GM19438 (cell line): Measurements from ENCODE around the gene SHISA6.

ENCODE experiments used
- ATAC-seq: cut with Tn5 transposase; IDR thresholded peaks from one replicate; pipeline ENCODE4 v1.9.1; 2021; ENCODE audit warnings: low read depth; ENCODE audit not compliant: unreplicated experiment

SHISA6 gene

GRCh38 chr17:11564589-11565380 lies 323.8 kb downstream of the SHISA6 start:
- ATAC-seq: no peak

- no peak for ATAC-seq
Measured at GRCh38 chr17:11565591-11565990, 324.6 kb downstream of the SHISA6 start.

GRCh38 chr17:11578998-11579397 lies 338.0 kb downstream of the SHISA6 start:
- ATAC-seq: no peak

GRCh38 chr17:11580677-11581076 lies 339.7 kb downstream of the SHISA6 start:
- ATAC-seq: no peak

GRCh38 chr17:11582217-11582616 lies 341.2 kb downstream of the SHISA6 start:
- ATAC-seq: no peak

GRCh38 chr17:11583306-11583992 lies 342.4 kb downstream of the SHISA6 start:
- ATAC-seq: no peak

GRCh38 chr17:11589716-11590115 lies 348.7 kb downstream of the SHISA6 start:
- no peak for ATAC-seq

- ATAC-seq: no peak
Measured at GRCh38 chr17:11598274-11599221, 357.5 kb downstream of the SHISA6 start, which contains the start of gene DNAH9. TSS of gene DNAH9 (plus strand) at chr17:11598470. CDS start at chr17:11598499, 29 bp downstream.

GRCh38 chr17:11601661-11602060 lies 360.6 kb downstream of the SHISA6 start:
- ATAC-seq: no peak

- no peak for ATAC-seq
Measured at GRCh38 chr17:11608396-11608795, 367.4 kb downstream of the SHISA6 start.

- ATAC-seq: no peak
Measured at GRCh38 chr17:11610999-11611566, 370.1 kb downstream of the SHISA6 start.

GRCh38 chr17:11612956-11613355 lies 371.9 kb downstream of the SHISA6 start:
- no peak for ATAC-seq
